GM10266 (cell line): ENCODE measurements around the gene TBC1D32.
A peak's percentile ranks its signal among the peaks of the same experiment; 100 is the strongest.
"Not testable (repeated sequence)": the region's sequence is repeated elsewhere in the genome, so short reads cannot be mapped to it uniquely, and the experiment has no call there.

Source experiments
- DNase-seq: peaks from one replicate; pipeline ENCODE4 v3.0.0; 2012; ENCODE audit errors: extremely low spot score
- CTCF ChIP-seq: IDR thresholded peaks from 2 replicates; pipeline ENCODE4 v1.5.1; 2012; ENCODE audit warnings: mild to moderate bottlenecking, low read depth; ENCODE audit not compliant: control insufficient read depth, insufficient read depth; ENCODE audit errors: missing control alignments

Gene TBC1D32

GRCh38 chr6:121338956-121339355 is 4.7 kb upstream of the TBC1D32 start:
- no peak for DNase-seq
- no peak for TF ChIP-seq CTCF

- no peak for TF ChIP-seq CTCF
- DNase-seq: no peak
Observed at GRCh38 chr6:121338366-121338765, 4.1 kb upstream of the TBC1D32 start.

DNA sequence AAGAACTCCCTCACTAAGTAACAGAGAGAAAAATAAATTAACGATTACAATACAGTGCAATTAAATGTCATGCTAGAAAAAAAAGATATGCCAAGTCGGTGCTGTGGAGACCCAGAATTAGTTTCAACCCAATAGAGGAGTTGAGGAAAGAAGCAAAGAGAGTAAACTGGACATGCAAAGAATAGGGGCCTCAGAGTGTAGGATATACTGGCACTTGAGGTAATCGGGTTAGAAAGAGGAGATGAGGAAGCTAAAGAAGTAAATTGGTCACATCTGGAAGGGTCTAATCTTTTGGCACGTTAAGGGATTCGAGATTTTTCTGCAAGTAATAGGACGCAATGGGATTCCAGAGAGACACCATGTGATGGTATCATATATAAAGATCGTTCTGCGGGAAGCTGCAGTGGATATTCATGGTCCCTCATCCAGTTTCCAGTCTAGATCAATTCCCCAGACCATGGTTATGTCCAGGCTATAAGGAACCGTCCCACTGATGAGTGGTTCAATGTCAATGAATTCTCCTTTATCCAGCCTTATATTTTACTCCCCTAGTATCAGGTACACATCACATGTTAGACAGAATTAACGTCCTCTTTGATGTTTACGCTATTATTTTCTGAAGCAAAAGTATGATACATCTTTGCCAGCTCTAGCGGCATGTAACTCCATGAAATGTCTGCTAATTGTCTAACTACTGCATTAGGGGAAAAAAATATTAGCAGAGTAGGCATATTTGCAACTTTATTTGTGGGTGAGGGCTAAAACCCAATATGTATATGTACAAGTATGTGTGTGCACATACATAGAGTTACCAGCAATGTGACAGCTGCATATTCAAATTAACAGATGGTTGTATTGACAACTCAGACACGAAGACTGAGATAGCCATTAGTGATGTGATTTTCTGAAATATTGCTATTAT is 1.1 kb upstream of the TBC1D32 start:
- DNase-seq: no peak
- TF ChIP-seq CTCF: no peak

GRCh38 chr6:121333694-121334093 is 586 bp downstream of the TBC1D32 start:
- DNase-seq: not testable (repeated sequence)

DNA sequence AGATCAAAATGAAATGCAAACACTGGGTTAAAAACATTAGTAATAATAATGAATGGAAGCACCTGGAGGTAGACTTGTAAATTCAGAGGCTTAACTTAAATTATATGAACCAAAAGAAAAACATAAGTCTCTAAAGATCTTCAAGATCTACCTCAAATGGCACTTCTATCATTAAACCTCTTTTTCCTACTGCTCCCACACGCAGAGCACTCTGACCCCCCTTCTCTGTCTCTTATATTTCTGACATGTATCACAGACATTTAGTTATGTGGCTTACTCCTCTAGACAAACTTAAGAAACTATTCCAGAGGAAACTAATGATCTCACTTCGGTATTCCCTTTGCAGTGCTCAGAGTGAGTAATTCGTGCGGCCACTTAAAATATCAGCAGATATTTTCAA is 1.1 kb downstream of the TBC1D32 start:
- no peak for TF ChIP-seq CTCF
- DNase-seq: no peak

DNA sequence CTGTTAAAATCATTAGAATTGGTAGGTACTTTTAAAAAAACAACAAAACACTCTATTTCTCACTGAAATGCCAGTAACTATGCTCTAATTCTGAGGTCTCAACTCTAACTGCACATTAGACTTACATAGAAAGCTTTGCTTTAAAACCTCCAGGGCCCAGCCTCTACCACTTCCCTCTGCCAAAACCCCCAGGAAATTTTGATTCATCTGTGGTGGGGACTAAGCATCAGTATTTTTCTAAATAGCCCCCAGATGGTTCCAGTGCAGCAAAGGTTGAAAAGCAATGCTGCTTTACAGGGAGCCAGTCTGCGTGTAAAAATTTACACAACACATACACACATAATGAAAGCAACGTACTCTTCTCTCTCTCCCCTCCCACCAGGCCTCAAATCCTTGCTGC is 3.8 kb downstream of the TBC1D32 start:
- no peak for TF ChIP-seq CTCF
- DNase-seq: peak; percentile 5

DNA sequence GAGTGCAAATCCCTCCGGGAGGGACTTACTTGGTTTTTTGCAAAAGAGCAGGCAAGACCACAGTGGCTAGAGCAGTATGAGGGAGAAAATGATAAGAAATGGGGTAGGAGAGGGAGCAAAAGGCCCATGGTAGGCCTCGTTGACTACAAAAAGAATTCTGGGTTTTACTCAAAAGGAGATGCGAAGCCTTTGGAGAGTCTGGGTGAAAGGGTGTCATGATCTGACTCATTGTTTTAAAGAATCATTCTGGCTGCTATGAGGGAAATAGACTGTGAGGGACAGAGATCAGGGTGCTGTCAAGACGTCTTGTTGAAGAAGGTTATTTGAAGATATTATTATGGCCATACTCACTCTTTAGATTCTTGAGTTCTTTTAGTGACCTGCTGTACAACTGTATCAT is 13.0 kb downstream of the TBC1D32 start:
- no peak for TF ChIP-seq CTCF
- DNase-seq: no peak
